ENCODE data around the gene ZNF514. TPM values are rescaled to one million over a fixed set of nuclear protein-coding genes. Genes with fewer than 3 reads are reported as not detected.

Gene ZNF514
- total and polyA plus RNA-seq, 2 of the 8 experiments (the other 6 are each of a cell fraction or from before 2014, with no cell fraction given): 5.3 to 13.3 TPM

DNA sequence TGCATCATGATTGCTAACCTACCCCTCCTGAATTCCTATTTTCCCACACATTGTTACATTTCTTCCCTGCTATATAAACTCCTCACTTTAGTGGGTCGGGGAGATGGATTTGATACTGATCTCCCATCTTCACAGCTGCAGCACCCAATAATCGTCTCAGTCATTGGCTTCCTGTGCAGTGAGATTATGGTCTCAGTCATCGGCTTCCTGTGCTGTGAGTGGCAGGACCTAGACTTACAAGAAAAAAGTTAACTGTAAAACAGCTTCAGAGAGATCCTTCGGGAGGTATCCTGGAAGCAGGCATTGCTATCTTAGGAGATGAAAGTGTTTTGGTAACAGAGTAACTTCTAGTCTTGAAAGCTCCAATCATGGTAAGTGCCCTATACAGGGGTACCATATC is 44.3 kb upstream of the ZNF514 start:
- Histone ChIP-seq H3K4me1 (replicated peaks in 1 of 4; ENCODE audit: control insufficient read depth in 3 of 4, insufficient read depth in 4 of 4, low read length in 3 of 4) (peaks cover 0 to 4% (median 2%) of the 10 kb centered on the region in 4 experiments; a peak in 2 of 7 replicates), H3K18ac (ENCODE audit: extremely low read depth, low read length) (no peak overlapping the region), H3K4ac (replicated peaks; ENCODE audit: insufficient read length, low read depth, low read length) (no peak overlapping the region), H2BK5ac (ENCODE audit: low read depth, low read length) (no peak overlapping the region), H3K27me3 (replicated peaks in 1 of 4; ENCODE audit: control insufficient read depth in 3 of 4, extremely low read depth in 1 of 4, insufficient read depth in 3 of 4, low read length in 3 of 4) (peaks cover 0 to 10% (median 0%) of the 10 kb centered on the region in 4 experiments; a peak in 3 of 7 replicates), H2BK12ac (ENCODE audit: low read depth, low read length) (no peak overlapping the region), H3K9me3 (ENCODE audit: insufficient read depth in 2 of 2, low read depth in 1 of 2, low read length in 1 of 2) (peaks cover 20 to 30% of the 10 kb centered on the region in 2 experiments; a peak in 3 of 4 replicates), H3K56ac (replicated peaks; ENCODE audit: insufficient read length, low read depth, low read length) (no peak overlapping the region), H3K9ac (replicated peaks in 1 of 4; ENCODE audit: extremely low read depth in 1 of 4, low read depth in 3 of 4, low read length in 3 of 4) (no peak overlapping the region), H4K8ac (ENCODE audit: extremely low read depth, insufficient read depth, low read length) (no peak overlapping the region), H3K36me3 (ENCODE audit: control insufficient read depth in 2 of 4, insufficient read depth in 4 of 4, low read length in 3 of 4) (peaks cover 0 to 6% (median 0%) of the 10 kb centered on the region in 4 experiments; a peak in 2 of 8 replicates), H3K4me2 (ENCODE audit: insufficient read depth in 1 of 2, low read depth in 2 of 2, low read length in 2 of 2) (no peak overlapping the region), H3K79me1 (ENCODE audit: low read depth, low read length) (0 out of 2 replicates have a peak, but pooled peaks cover 2% of the 10 kb centered on the region), H4K20me1 (replicated peaks in 1 of 2; ENCODE audit: control insufficient read depth in 1 of 2, insufficient read depth in 2 of 2, low read length in 2 of 2) (no peaks in the 10 kb centered on the region), H4K5ac (ENCODE audit: insufficient read length, low read depth, low read length) (no peak overlapping the region), H2AFZ (ENCODE audit: low read length) (no peak overlapping the region), H2BK120ac (replicated peaks; ENCODE audit: low read depth, low read length) (no peak overlapping the region), H3K23ac (ENCODE audit: insufficient read length) (no peak overlapping the region), H4K91ac (replicated peaks; ENCODE audit: insufficient read length, low read length) (no peak overlapping the region), H3K23me2 (ENCODE audit: low read depth, low read length) (peaks cover 6% of the 10 kb centered on the region; the same call in 1 of the 2 replicates), H3K4me3 (ENCODE audit: extremely low read depth in 1 of 4, insufficient read depth in 2 of 4, low read depth in 3 of 4, low read length in 4 of 4) (no peak overlapping the region), H3K14ac (ENCODE audit: insufficient read length) (no peak overlapping the region), H2BK15ac (ENCODE audit: low read length) (no peak overlapping the region), H3K27ac (ENCODE audit: low read depth, low read length) (no peak overlapping the region), H2BK20ac (ENCODE audit: low read length) (no peak overlapping the region), H3K79me2 (ENCODE audit: control insufficient read depth in 1 of 2, insufficient read depth in 2 of 2, low read length in 2 of 2) (peaks cover 0 to 4% of the 10 kb centered on the region in 2 experiments; a peak in 1 of 4 replicates), H2AK5ac (ENCODE audit: low read depth, low read length) (no peak overlapping the region)
- no peak for TF ChIP-seq BACH1 (IDR thresholded peaks at IDR 0.05; ENCODE audit: low read length)
- no peak for TF ChIP-seq SP4 (IDR thresholded peaks at IDR 0.05; ENCODE audit: low read length)
- no peak for TF ChIP-seq NRF1 (IDR thresholded peaks at IDR 0.05; ENCODE audit: low read depth, low read length)
- no peak for TF ChIP-seq POU5F1 (IDR thresholded peaks at IDR 0.05; ENCODE audit: low read depth, low read length)
- TF ChIP-seq RAD21 (IDR thresholded peaks at IDR 0.05 in 1 of 2, conservative IDR thresholded peaks at IDR 0.05 in 1 of 2; ENCODE audit: low read depth in 2 of 2, low read length in 2 of 2): no peak
- no peak for TF ChIP-seq TBP (IDR thresholded peaks at IDR 0.05; ENCODE audit: low read depth, low read length)
- no peak for TF ChIP-seq CHD2 (IDR thresholded peaks at IDR 0.05; ENCODE audit: low read length)
- TF ChIP-seq ASH2L (IDR thresholded peaks at IDR 0.05; ENCODE audit: low read length): no peak
- TF ChIP-seq, protein P1, sequence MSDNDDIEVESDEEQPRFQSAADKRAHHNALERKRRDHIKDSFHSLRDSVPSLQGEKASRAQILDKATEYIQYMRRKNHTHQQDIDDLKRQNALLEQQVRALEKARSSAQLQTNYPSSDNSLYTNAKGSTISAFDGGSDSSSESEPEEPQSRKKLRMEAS (IDR thresholded peaks at IDR 0.05): no peak
- no peak for TF ChIP-seq NANOG (IDR thresholded peaks at IDR 0.05; ENCODE audit: insufficient read depth, low read depth, low read length, poor library complexity, severe bottlenecking)
- TF ChIP-seq SAP30 (IDR thresholded peaks at IDR 0.05; ENCODE audit: insufficient read depth, insufficient replicate concordance, low read length): no peak
- TF ChIP-seq CHD1 (IDR thresholded peaks at IDR 0.05; ENCODE audit: low read depth, low read length): no peak
- TF ChIP-seq YY1 (IDR thresholded peaks at IDR 0.05; ENCODE audit: low read depth, low read length): no peak
- TF ChIP-seq SIN3A (conservative IDR thresholded peaks at IDR 0.05 in 1 of 2, IDR thresholded peaks at IDR 0.05 in 1 of 2; ENCODE audit: low read depth in 1 of 2, low read length in 2 of 2): no peak
- CTCF ChIA-PET (ENCODE audit: partially characterized antibody): no interaction called here
- no peak for DNase-seq (ENCODE audit: low read depth in 1 of 2, low spot score in 2 of 2)
- FAIRE-seq: no peak
- POLR2A ChIA-PET (ENCODE audit: partially characterized antibody): no interaction called here
- 87% methylated on average over 4 of the region's 4 CpGs; no CpG with 5 or more reads in 1 of the 2 experiments for WGBS, 2 experiments (ENCODE audit: extremely low coverage in 1 of 2, insufficient coverage in 1 of 2, insufficient read length in 1 of 2, insufficient replicate concordance in 2 of 2, low coverage in 1 of 2, low lambda C conversion rate in 2 of 2, missing lambda C conversion rate in 1 of 2)

All from H1 (cell line).